ENCODE measurements around the gene EPB42. TPM values are rescaled to one million over a fixed set of nuclear protein-coding genes. Genes with fewer than 3 reads are reported as not detected.
"Not testable (repeated sequence)": the region's sequence is repeated elsewhere in the genome, so short reads cannot be mapped to it uniquely, and the experiment has no call there.

The EPB42 gene
- total RNA-seq, 1 experiment from 2014 or later = not detected

DNA sequence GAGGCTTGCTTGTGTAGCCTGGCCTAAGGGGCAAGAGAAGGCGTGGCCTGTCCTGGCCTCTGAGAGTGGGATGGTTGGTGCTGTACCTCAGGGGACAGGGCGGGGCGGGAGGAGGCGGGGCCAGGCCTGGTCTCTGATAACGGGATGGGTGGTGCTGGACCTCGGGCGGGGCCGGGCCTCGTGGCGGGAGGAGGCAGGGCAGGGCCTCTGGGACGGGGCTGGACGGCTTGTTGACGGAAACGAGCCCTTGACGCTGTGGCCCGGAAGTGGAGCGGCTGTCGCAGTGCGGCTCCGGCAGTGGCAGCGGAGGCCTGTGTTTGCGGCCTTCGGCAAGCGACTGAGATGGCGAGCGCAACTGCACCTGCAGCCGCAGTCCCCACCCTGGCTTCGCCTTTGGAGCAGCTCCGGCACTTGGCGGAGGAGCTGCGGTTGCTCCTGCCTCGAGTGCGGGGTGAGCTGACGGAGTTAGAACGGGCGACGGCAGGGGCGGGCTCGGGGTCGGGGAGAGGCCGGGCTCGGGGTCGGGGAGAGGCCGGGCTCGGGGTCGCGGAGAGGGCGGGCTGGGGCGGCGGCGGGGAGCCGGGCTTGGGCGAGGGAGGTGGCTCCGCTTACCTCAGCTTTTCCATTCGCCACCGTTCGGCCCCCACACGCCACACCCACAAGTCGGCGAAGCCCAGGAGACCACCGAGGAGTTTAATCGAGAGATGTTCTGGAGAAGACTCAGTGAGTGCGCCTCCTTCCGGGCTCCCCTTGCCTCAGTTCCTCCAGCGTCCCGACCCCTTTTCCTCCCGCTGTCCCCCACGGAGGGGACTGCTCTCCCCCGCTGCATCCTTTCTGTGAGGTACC lies 35.4 kb downstream of the EPB42 start, which contains the start of gene CCNDBP1:
CCNDBP1 (plus strand) TSS at position 247 of the 846 bp plus-strand sequence; CDS start at position 343, 96 bp downstream.
- DNase-seq (ENCODE audit: low spot score) = peak; percentile 89

DNA sequence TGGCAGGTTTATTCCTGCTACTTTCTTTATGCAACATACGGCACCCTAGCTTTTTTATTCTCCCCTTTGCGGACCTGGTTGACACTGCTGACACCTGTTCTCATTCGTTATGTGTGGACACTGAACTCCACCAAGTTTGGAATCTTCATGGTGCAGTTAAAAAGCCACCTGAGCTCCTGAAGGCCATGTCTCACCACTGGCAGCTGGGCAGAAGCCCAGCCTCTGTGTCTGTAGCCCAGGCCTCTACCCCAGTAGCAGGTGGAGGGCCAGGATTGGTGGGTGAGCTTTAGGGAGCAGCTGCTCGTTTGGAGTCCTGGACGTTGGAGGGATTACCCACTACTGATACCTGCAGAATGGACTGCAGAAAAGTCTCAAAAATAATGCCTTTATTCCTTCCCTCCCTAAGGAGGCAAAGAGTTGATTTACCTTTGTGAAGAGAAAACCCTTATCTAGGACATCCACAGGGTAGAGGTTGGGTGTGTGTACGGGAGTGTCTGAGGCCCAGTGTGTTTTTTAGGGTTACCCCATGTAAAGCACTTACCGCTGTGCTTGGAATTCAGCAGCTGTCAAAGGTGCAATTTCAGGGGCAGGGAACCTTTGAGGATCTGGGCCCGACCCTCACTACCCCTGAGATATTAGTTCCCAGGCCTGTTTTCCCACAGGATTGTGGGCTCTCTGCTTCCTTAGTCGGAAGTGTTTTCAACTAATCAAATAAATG lies 36.3 kb downstream of the EPB42 start:
- no peak for DNase-seq (ENCODE audit: low spot score)

DNA sequence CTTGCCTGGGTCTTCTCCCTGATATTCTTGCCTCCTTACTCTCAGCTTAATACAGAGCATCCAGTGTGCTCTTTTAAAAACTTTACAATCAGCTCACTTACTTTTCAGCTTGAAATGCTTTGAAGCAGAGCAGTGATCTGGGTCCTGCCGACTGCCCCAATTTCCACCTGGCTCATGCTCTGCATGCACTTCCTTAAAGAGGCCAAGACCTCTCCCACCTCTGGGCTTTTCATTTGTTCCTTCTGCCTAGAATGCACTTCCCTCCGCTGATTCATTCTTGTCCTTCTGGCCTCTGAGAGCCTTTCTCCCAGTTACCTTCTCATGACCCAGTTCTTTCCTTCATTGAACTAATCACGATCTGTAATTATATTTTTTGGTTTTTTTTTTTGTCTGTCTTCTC lies 37.5 kb downstream of the EPB42 start:
- DNase-seq (ENCODE audit: low spot score) = no peak

DNA sequence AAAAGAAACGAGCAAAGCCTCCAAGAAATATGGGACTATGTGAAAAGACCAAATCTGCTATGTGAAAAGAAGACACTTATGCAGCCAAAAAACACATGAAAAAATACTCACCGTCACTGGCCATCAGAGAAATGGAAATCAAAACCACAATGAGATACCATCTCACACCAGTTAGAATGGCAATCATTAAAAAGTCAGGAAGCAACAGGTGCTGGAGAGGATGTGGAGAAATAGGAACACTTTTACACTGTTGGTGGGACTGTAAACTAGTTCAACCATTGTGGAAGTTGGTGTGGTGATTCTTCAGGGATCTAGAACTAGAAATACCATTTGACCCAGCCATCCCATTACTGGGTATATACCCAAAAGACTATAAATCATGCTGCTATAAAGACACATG lies 43.7 kb downstream of the EPB42 start:
- DNase-seq (ENCODE audit: low spot score) = not testable (repeated sequence)

DNA sequence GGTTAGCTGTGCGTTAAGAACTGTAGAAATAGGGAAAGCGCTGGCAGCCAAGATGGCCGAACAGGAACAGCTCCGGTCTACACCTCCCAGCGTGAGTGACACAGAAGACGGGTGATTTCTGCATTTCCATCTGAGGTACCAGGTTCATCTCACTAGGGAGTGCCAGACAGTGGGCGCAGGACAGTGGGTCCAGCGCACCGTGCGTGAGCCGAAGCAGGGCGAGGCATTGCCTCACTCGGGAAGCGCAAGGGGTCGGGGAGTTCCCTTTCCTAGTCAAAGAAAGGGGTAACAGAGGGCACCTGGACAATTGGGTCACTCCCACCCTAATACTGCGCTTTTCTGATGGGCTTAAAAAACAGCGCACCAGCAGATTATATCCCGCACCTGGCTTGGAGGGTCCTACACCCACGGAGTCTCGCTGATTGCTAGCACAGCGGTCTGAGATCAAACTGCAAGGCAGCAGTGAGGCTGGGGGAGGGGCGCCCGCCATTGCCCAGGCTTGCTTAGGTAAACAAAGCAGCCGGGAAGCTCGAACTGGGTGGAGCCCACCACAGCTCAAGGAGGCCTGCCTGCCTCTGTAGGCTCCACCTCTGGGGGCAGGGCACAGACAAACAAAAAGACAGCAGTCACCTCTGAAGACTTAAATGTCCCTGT lies 45.0 kb downstream of the EPB42 start:
- not testable (repeated sequence) for DNase-seq (ENCODE audit: low spot score)

DNA sequence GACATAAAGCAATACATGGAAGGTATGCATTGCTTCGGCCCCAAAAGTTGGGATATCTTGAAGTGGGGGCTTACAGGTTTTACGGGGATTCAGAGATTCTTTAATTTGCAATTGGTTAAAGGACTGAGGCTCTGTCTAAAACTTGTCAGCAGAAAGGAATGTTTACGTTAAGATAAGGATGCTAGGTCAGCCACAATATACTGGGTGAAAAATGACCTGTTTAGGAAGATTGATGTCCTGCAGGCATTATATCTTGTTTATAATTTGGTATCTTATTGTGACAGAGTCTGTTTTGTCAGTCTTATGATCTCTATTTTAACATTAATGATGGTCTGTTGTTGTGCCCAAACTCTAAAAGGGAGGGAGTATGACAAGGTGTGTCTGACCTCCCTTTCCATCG lies 50.9 kb downstream of the EPB42 start:
- DNase-seq (ENCODE audit: low spot score) = peak; percentile 23

DNA sequence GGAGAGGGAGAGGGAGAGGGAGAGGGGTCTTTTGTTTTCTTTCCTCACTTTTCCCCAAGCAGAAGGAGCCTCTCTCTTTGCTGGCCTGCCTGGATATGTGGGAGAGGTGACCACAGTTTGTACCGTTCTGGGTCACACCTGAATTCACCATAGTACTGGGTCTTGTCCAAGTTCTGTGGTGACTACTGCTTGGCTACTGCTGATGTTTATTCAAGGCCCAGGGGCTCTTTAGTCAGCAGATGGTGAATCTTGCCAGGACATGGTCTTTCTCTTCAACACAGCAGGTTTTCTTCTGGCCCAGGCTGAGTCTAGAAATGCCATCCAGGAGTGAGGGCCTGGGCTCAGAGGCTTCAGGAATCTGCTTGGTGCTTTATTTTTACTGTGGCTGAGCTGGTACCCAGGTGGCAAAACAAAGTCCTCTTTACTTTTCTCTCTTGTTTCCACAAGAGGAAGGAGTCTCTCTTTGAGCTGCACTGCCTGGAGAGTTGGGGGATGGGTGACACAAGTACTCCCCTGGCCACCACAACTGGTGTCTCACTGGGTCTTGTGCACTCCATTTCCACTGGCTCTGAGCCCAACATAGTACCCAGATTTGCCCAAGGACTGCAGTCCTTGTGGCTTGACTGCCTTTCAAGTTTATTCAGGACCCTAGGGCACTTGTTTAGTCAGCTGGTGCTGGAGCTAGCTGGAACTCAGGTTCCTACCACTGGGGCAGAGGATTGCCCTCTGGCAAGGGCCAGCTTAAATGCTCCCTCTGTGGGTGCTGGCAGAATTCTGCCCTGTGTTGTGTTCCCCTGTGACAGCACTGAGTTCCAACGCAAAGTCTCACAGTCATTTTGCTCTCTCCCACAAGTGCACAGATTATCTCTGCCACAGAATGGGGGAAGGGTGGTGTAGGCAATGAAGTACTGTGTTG lies 52.4 kb downstream of the EPB42 start:
- DNase-seq (ENCODE audit: low spot score) = peak; percentile 64

DNA sequence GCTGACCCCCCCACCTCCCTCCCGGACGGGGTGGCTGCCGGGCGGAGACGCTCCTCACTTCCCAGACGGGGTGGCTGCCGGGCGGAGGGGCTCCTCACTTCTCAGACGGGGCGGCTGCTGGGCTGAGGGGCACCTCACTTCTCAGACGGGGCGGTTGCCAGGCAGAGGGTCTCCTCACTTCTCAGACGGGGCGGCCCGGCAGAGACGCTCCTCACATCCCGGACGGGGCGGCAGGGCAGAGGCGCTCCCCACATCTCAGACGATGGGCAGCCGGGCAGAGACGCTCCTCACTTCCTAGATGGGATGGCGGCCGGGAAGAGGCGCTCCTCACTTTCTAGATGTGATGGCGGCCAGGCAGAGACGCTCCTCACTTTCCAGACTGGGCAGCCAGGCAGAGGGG lies 53.6 kb downstream of the EPB42 start:
- DNase-seq (ENCODE audit: low spot score) = not testable (repeated sequence)

DNA sequence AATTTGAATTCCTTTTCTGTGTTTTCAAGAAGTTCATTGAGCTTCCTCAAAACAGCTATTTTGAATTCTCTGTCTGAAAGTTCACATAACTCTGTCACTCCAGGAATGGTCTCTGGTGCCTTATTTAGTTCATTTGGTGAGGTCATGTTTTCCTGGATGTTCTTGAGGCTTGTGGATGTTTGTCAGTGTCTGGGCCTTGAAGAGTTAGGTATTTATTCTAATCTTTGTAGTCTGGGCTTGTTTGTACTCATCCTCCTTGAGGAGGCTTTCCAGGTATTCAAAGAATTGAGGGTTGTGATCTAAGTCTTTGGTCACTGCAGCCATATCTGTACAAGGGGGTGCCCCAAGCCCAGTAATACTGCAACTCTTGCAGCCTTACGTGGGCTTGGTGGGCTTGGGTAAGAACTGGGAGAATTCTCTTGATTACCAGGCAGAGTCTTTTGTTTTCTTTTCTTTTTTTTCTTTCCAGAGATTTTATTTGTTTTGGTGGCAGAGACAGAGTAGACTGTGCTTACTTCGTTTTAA lies 55.0 kb downstream of the EPB42 start:
- DNase-seq (ENCODE audit: low spot score) = no peak

DNA sequence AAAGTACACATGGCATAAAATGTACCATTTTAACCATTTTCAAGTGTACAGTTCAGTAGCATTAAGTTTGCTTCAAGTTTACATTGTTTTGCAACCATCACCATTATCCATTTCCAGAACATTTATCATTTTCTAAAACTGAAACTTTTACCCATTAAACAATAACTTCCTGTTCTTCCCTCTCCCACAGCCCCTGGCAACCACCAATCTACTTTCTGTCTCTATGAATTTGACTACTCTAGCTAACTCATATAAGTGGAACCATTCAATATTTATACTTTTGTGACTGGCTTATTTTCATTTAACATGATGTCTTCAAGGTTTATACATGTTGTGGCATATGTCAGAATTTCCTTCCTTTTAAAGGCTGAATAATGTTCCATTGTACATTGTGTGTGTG lies 67.5 kb downstream of the EPB42 start:
- no peak for DNase-seq (ENCODE audit: low spot score)

DNA sequence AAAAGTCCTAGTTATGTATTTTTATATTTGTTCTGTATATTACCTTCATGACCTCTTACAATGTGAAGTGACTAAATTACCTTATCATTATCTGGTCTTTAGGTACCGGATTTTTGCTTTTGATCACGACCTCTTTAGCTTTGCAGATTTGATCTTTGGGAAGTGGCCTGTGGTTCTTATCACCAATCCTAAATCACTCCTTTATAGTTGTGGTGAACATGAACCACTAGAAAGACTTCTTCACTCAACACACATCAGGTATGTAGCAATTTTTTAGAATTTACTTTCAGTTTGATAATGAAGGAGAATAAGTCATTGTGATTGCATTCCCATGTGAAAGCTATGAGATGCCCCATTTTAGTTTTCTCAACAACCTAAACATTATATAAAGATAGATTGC lies 69.1 kb downstream of the EPB42 start:
- DNase-seq (ENCODE audit: low spot score) = no peak

DNA sequence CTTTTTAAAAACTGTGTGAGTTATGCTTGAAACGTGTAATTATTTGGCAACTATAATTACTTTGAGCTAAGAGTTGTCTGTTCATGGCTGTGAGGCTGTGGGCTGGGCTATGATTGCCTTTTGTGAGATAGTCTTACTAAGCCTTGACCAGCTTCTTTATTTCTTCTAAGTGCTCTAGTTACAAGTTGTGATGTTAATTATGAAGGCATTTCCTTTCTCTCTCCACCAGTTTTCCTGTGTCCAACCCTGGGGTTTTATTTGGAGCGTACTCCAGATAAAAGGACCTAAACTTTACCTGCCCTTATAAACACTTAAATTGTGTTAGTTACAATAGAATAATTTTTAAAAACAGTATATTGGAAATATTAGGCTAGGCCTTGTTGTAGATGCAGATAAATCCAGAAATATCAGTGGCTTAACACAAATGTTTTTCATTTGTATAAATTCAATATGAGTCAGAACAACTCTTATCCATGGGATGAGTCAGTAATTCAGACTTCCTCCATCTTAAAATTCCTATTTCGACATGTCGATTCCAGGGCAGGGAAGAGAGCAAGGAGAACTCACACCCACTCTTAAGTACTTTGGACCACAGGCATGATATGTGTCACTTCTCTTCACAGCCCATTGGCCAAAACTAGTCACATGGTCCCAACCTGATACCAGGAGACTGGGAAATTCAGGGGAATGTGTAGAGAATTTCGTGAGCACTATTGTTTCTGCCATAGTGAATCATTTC lies 70.5 kb downstream of the EPB42 start:
- peak; percentile 92 for DNase-seq (ENCODE audit: low spot score)

Other genes with a start within 250 kb of the EPB42 start
- gene UBR1, start 115.0 kb downstream of the EPB42 start, total RNA-seq (2014; rRNA removed; shearing (Covaris generic)) = 26.4 and 30.7 TPM in 2 replicates
- gene TMEM62, start 87.4 kb downstream of the EPB42 start, total RNA-seq (2014; rRNA removed; shearing (Covaris generic)) = 23.4 and 39.2 TPM in 2 replicates
- 90.6 and 92.1 TPM in 2 replicates for gene CCNDBP1, start 35.6 kb downstream of the EPB42 start, total RNA-seq (2014; rRNA removed; shearing (Covaris generic))
- gene TGM5, start 45.9 kb upstream of the EPB42 start, total RNA-seq (2014; rRNA removed; shearing (Covaris generic)) = 0.14 TPM in 1 of 2 replicates, not detected in the other
- not detected in 2 replicates for gene TGM7, start 81.2 kb upstream of the EPB42 start, total RNA-seq (2014; rRNA removed; shearing (Covaris generic))
- 10.2 and 17.7 TPM in 2 replicates for gene LCMT2, start 109.6 kb upstream of the EPB42 start, total RNA-seq (2014; rRNA removed; shearing (Covaris generic))
- 3.4 and 6.6 TPM in 2 replicates for gene ZSCAN29, start 150.0 kb upstream of the EPB42 start, total RNA-seq (2014; rRNA removed; shearing (Covaris generic))
- gene TUBGCP4, start 150.1 kb upstream of the EPB42 start, total RNA-seq (2014; rRNA removed; shearing (Covaris generic)) = 9.0 and 11.2 TPM in 2 replicates